ENCODE data around the gene KANSL2.

DNA sequence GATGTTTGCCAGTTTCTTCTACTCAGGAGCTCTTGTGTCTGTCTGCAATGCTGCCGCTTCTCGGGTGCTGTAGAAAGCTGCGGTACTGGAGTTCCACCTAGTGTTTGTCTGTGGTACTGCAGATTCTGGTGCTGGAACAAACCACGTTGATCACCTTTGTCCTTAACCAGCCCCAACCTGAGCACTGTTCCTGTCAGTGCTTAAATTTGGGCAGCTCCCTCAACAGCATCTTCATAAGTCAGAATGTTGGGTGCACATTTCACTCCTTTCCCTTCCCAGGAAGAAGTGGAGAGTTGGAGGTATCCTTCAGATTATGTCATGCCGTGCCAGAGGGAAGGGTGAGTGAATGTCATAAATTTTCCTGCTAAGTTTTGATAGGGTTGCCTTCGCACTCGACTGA lies 63.5 kb downstream of the KANSL2 start:
- peak; percentile 90 for TF ChIP-seq SMC3 (conservative IDR thresholded peaks at IDR 0.05; ENCODE audit: poor library complexity)
- TF ChIP-seq, protein P1, sequence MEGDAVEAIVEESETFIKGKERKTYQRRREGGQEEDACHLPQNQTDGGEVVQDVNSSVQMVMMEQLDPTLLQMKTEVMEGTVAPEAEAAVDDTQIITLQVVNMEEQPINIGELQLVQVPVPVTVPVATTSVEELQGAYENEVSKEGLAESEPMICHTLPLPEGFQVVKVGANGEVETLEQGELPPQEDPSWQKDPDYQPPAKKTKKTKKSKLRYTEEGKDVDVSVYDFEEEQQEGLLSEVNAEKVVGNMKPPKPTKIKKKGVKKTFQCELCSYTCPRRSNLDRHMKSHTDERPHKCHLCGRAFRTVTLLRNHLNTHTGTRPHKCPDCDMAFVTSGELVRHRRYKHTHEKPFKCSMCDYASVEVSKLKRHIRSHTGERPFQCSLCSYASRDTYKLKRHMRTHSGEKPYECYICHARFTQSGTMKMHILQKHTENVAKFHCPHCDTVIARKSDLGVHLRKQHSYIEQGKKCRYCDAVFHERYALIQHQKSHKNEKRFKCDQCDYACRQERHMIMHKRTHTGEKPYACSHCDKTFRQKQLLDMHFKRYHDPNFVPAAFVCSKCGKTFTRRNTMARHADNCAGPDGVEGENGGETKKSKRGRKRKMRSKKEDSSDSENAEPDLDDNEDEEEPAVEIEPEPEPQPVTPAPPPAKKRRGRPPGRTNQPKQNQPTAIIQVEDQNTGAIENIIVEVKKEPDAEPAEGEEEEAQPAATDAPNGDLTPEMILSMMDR (IDR thresholded peaks at IDR 0.05; ENCODE audit: poor library complexity, severe bottlenecking): peak; percentile 97
- TF ChIP-seq EZH2 (IDR thresholded peaks at IDR 0.05; ENCODE audit: borderline replicate concordance, insufficient read depth, low read length, poor library complexity, severe bottlenecking): no peak
